Measurements from ENCODE around the gene EHMT1.

The EHMT1 gene

DNA sequence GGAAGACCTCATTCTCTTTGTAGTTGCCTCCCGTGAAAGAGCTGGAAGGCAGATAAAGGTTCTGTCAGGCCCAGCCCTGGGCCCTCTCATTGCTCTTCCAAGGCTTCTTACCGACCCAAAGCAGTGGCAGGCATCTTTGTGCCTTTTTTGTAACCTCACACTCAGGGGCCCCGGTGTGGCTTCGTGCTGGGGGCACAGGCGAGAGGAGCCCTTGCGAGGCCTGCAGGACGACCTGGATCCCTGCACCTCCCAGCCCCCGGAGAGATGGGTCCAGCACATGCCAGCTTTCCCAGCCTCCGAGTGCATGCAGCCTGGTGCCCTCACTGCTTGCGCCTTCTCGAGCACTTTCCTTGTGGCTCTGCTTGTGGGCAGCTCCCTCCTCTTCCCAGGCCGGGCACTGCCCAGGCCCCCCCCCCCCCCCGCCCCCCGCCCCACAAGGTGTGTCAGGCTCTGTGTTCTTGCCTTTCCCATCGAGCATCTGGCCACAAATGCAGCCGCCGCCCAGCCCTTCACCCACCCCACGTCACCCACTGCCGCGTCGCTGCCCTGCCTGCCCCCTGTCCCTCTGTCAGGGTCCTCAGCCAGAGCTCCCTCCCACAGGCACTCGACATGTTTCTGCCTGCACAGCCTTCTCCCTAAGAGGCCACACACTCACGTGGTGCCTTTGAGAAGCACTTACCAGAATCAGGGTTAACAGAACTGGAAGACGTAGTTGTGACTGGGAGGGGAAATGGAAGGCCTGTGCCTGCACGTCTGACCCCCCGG, 195.0 kb downstream of the EHMT1 start:
- no peak for DNase-seq

DNA sequence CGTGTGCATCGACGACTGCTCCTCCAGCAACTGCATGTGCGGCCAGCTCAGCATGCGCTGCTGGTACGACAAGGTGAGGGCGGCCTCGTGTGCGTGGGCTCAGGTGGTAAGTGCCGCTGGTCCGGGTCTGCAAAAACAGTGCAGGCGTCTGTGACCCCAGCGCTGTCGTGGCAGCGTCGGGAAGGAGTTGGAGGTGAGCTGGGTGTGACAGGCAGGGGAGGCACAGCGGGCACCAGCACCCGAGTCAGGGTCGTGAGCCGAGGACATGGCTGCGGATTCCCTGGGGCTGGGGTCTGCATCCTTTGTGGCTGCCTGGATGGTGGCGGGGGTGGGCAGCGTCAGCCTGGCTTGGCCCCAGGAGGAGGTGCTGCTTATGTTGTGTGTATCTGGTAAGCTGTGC, 195.6 kb downstream of the EHMT1 start:
- no peak for DNase-seq

DNA sequence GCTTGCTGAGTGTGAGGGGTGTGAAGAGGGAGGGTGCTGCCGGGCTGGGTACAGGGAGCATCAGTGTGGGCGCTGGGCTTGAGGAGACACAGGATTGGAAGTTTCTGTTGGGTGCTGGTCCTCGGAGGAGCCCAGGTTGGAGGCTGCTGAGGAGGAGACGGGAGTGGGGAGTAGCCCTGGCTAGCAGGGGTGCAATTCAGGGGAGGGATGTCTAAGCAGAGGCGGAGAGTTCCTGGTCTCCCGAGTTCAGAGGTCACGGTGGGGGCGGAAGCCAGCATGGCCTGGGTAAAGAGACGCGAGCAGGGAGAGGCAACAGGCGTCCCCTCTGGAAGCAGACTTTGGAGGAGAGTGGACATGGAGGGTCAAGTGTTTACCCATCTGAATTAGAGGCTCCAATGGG, 196.0 kb downstream of the EHMT1 start:
- DNase-seq: no peak

DNA sequence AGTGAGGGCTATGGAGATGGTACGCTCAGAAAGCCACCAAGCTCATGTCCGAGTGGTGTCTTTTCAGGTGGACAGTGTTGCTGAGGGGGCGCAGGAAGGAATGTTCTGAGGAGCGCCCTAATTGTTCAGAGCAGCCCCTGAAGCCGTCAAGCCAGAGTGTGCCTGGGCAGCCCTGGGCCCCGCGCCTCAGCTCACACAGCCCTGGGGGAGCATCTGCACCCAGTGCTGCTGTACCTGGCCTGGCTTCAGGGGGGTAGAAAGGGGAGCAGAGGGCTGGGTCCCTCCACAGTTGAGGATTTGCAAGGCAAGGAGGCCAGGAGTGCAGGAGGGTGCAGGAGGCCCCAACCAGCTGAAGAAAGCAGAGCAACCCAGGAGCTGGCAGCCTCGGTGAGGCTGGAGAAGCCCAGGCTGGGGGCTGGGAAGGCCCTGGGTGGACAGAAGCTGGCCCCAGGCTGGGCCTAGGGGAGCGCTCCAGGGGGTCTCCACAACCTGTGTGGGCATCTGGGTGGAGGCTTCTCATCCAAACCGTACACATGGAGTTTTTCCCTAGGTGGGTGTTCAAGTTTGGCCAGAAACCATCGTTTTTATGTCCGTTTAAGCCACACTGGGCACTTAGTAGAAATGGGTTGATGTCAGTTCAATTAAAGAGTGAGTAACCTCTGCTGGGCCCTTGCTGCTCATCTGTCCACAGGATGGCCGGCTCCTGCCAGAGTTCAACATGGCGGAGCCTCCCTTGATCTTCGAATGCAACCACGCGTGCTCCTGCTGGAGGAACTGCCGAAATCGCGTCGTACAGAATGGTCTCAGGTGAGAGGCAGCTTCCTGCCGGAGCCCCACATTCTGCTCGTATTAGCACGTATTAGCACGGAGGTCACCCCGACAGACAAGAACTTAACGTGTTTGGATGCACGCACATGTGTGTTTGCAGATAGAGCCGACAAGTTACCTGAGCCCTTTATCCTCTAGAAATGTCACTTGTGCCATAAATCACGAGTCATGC, 196.8 kb downstream of the EHMT1 start:
- DNase-seq: no peak

DNA sequence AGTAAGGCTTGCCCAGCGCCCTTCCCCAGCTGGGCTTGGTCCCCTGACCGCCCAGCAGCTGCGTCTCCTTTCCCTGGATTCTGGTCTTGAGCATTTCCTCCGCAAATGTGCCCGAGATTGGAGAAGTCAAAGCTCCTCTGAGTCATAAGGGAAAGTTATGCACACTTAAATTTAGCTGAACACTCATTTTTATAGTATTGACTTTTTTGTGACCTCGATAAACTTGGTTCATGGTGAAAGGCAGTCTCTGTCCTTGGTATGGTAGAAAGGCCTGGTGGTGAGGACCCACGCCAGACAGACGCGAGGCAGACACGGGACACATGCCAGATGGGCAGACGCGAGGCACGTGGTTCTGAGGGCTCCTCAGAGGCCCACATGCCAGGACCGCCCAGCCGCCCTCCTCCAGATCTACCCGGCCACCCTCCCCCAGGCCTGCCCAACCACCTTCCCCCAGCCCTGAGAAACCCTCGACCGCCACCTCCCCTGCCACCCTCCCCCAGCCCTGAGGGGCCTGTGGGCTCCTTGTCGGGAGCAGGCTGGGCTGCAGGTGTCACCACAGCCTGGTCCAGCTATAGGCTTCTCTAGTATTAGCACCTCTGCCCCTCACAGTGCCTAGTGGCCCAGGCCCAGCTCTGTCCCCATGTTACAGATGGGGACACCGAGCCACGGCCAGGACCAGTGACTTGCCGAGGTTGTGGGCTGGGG, 197.9 kb downstream of the EHMT1 start:
- no peak for DNase-seq

DNA sequence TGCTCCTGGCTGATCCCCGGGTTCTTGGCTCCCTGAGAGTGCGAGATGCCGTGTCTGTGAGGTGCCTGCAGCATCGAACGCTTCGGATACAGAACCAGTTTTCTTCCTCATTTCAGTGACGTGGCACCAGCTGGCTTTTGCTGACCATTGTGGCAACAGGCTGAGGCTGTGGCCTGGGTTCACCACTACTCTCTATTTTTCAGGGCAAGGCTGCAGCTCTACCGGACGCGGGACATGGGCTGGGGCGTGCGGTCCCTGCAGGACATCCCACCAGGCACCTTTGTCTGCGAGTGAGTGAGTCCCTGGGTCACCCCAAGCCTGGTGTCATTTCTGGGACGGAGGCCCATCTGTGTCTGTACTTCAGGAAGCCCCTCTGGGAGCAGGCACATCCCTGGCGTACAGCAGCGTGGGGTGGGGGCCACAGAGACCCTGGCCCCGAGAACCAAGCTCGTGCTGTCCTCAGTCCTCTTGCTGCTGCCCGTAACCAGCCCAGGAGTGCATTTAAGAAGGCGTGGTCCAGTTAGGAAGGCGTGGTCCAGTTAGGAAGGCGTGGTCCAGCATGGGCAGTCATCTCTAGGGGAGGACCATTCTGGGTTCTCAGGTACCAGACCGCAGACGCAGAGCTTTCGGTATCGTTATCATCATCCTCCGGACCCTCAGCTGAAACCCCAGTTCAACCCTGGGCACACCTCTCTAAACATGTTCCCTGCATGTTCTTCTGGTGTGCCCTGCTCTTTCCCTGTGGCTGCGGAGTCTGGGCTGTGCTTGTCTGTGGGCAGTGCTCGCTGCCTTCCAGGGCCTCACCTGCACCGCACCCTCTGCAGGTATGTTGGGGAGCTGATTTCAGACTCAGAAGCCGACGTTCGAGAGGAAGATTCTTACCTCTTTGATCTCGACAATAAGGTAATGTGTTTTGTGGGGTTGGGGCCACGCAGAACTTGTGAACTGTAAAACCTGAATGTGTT, 198.7 kb downstream of the EHMT1 start:
- DNase-seq: no peak

DNA sequence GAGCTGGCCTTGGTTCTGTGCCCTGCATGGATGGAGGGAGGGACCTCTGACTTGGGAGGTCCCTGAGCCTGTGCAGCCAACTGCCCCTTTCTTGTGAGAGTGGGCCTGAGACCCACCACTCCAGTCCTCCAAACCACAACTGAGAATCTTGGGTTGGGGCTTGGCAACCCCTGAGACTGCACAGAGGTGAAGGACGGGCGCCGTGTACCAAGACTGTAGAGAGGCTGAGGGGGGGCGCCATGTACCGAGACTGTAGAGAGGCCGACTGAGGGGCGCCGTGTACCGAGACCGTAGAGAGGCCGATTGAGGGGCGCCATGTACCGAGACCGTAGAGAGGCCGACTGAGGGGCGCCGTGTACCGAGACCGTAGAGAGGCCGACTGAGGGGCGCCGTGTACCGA, 199.5 kb downstream of the EHMT1 start:
- DNase-seq: no peak

DNA sequence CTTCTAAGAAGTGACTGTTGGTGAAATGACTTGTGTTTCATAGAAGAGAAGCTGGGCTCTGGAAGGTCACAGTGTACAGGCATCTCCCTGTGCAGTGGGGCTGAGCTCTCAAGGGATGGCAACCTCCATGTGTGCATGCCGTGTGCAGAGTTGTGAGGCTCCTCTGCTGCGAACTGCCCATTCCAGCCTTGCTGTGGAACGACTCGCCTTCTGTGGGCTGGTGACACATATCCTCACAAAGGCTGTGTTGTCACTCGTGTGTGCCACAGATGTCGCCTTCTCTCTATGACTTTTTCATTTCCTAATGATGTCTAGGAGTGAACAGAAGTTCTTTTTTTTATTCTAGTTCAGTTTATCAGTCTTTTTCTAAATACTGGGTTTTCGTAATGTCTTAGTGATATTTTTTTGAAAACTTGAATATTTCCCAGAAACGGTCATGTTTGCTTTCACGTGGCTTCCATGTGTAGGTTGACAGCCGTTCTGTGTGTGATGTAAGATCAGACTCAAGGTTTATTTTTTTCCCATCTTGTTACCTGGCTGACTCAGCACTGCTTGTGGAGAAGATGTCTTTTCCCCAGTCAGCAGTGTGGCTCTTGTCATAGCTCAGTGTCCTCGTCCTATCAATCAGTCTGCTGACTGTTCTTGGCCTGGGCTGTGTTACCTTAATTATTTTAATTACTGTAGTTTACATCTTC, 201.5 kb downstream of the EHMT1 start:
- DNase-seq: no peak

DNA sequence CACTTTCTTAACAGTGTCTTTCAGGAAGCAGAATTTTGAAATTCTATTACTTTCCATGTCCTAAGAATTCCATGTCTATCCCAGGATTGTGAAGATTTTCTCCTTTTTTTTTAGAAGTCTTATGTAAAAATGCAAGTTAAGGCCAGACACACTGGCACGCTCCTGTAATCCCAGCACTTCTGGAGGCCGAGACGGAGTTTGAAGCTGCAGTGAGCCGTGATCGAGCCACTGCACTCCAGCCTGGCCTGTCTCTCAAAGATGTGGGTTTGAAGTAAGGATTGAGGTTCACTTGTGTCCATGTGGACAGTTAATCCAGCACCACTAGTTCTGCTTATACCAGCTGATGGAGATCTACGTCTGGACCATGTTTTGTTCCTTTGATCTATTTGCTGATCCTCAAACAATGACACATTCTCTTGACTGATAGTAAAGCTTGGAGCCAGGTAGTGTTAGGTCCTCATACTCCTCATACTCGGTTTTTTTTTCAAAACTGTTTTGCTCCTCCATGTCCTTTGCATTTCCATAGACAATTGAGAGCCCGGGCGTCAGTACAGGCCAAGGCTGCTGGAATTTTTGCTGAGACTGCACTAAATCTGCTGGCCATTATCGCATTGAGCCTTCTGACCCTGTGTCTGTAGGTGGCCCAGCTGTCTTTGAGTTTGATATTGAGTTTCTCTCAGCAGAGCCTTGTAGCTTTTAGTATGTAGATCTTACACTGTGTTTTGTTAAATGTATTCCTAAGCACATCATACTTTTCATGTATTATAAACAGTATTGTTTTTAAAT, 205.4 kb downstream of the EHMT1 start:
- no peak for DNase-seq

DNA sequence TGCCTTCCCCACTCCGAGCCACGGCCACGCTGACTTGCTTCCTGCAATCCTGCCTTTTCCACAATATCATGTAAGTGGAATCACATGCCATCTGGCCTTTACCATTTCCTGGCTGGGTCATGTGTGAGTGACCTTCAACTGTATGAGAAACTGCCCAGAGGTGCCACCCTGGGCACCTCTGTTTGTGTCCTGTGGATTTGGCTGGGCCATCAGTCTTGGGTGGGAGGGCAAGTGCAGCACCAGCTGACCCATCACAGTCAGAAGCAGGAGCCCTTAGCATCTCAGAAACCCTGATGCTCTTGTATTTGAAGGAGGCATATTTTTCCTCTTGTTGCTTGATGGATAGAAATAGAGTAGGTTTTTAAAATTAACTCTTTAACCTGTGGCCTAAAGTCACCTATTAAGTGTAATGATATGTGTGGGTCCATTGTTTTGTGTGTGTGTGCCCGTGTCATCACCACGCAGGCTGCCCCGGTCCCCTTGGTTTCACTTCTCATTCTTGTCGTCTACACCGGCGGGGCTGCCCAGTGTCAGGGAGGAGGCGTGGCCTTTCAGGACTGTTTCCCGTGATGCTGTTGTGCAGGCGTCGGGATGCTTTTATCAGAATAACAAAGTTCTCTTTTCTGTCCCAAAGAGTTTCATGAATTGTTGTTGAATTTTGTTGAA, 206.7 kb downstream of the EHMT1 start:
- no peak for DNase-seq

DNA sequence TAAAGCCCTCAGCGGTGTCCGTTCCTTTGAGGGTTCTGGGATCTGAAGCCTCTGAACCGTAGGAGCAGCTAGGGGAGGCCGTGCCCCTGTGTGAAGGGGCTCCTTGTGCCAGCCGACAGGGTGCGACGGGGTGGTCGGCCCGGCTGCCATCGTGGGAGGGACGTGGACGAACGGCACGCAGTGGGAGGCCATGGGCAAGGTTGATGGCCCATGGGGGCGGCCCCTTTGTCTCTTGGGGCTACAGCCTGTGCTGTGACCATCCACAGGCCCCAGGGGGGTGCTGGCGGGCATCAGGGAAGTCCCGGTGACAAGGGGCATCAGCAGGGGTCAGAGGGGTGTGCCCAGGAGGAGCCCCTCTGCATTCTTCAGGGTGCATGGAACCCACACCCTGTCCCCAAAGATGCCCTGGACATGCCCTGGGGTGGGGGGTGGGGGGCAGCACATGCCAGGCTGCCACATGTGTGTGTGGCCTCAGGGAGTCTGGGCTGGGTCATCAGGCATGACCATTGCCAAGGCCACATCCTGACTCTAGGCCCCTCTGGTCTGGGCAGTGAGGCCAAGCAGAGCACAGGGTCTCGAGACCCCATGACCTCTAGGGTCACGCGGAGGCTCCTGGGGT, 209.2 kb downstream of the EHMT1 start:
- no peak for DNase-seq

DNA sequence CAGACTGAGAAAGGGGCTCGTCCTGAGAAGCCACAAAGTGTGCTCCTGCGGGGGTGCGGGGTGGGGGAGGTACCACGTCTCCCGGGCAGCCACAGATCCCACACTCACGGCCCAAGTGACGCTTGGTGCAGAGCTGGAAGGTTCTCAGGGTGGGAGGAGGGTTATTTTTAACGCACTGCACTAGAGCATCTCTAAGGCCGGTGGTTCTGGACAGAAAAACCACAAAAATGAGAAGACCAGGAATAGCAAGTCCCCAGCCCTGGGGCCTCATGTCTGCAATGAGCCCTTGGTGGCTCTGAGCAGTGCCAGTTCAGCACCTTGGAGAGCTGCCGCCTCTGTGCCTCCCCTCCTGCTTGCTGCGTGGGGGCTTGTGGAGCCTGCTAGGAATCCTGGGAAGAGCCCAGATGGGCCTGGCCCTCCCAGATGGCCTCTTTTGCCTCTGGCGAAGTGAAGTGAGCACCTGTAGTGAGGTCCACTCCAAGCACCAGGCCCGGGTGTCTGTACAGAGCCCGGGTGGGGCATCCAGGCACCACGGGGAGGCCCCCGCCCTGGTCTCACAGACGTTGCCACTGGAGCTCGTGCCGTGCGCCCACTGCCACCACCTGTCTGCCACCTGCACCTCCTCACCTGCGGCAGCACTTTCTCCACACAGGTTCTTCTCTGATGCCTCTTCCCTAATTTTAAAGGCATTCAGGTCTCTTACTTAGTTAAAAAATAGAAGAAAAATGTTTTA, 209.9 kb downstream of the EHMT1 start:
- DNase-seq: no peak

DNA sequence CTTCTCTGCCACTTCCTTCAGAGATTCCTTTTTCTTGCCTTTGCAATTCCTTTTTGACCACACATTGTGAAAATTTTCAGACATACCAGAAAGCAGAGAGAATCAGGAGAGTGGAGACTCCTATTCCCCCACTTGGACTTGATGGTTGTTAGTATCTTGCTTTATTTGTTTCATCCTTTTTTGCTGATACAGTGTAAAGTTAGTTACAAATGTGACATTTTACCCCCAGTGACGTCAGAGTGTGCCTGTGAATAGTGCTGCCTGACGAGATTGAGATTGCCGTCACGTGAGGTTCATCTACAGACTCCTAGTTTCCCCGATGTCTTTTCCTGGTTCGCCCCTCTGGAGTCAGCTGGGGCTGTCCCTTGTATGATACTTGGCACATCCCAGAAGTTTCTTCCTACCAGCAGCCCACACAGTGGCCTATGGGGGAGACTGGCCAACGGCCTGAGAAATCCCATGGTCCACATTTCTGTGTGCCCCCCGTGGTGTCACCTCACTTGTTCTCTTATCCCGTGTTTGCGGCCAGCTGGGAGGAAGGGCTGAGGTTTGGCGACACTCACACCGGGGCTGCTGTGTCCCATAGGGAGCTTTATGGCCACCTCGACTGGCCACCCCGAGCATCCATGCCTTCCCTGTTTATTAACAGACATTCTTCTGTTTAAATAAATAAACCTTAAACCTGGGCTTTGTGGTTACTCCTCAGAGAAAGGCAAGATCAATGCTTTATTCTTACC, 210.6 kb downstream of the EHMT1 start:
- DNase-seq: no peak

DNA sequence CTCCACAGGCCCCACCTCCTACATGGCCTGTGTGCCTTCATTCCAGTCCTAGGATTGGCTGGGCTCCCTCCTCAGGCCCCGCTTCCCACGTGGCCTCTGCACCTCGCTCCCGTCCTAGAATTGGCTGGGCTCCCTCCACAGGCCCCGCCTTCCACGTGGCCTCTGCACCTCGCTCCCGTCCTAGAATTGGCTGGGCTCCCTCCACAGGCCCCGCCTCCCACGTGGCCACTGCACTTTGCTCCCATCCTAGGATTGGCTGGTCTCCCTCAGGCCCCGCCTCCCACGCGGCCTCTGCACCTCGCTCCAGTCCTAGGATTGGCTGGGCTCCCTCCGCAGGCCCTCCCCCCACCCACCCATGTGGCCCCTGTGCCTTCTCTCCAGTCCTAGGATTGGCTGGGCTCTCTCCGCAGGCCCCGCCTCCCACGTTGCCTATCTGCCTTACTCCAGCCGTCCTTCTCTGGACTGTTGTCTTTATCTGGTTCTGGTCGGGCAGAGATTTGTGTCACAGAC, 213.4 kb downstream of the EHMT1 start:
- no peak for DNase-seq

DNA sequence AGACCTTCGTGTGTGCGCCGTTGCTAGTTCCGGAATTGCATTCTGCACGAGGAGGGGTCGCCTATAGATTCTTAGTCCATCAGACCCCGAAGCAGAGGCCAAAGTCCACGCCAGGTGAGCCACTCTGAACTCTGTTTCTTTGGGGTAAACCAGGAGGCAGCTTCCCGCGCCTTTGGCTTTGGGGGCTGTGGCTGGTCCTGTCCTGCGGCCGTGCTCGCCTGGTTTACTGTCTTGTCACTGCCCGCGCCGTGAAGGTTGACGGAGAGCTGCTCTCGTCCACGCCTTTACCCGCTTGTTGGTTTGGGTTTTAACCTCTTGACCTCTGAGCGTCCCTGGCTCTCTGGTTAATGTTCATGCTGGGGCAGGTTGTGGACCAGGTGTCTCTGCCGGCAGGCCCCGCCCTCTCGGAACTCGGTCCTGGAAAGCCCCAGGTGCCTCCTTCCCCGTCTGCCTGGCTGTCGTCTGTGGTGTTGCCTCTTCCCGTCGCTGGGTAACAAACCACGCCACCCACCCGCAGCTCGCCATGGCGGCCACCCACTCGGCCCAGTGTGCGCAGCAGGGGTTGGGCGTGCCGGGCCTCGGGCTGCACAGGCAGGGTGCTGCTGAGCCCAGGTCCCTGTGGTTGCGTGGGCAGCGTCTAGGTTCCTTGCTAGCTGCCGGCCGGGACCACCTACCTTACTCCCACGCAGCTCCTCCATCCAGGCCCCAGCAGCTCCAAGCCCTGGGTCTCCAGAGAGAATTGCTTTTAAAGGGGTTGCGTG, 214.2 kb downstream of the EHMT1 start:
- DNase-seq: no peak

DNA sequence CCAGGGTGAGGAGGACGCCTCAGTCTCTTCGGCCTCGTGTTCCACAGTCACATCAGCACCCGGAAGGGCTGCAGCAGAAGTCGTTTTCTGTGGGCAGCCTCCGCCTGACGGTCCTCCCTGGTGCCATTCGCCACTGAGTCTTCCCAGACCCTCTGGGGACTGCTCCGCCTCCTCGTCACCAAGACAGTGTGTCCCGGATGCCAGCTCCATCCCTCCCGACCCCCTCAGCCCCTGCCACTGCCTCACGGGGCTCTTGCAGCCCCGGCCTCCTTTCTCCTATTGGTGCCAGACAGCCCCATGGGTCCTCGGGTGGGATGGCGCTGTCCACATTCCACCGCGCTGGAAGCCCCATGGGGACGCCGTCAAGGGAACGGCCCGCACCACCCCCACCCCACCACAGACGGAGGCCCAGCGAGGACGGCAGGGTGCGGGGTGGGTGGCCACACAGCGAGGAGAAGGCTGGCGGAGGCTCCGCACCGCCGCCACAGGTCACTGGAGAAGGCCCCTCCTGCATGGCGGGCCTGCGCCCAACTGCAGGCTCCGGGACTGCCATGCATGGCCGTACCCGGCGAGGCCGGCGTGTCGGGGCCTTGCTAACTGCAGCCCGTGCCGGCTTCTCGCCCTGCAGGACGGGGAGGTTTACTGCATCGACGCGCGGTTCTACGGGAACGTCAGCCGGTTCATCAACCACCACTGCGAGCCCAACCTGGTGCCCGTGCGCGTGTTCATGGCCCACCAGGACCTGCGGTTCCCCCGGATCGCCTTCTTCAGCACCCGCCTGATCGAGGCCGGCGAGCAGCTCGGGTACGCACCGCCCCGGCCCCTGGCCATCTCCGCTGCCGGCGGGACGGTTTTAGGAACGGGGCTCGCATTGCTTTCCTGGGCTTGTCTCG, 215.2 kb downstream of the EHMT1 start:
- no peak for DNase-seq
